ENCODE results near the gene ZNF467.

The ZNF467 gene

GRCh38 chr7:149727053-149727898 lies 46.1 kb downstream of the ZNF467 start:
- Histone ChIP-seq H3K4me2 (ENCODE audit: low read length, poor library complexity, severe bottlenecking) (no peak overlapping the region), H3K27ac (ENCODE audit: low read length, poor library complexity, severe bottlenecking) (no peak overlapping the region), H2BK12ac (ENCODE audit: low read length in 2 of 2) (no peak overlapping the region), H3K79me1 (replicated peaks; ENCODE audit: low read length, poor library complexity, severe bottlenecking) (peaks cover 2% of the 10 kb centered on the region), H3K4me1 (ENCODE audit: control insufficient read depth, insufficient read depth, low read depth, low read length) (peaks cover 21% of the 10 kb centered on the region), H3K9ac (ENCODE audit: low read length) (no peak overlapping the region), H3K9me3 (ENCODE audit: control insufficient read depth, low read length) (no peaks in the 10 kb centered on the region), H2BK5ac (ENCODE audit: low read depth, low read length, poor library complexity, severe bottlenecking) (no peak overlapping the region), H4K8ac (ENCODE audit: low read length) (no peak overlapping the region), H2BK15ac (ENCODE audit: low read depth, poor library complexity, severe bottlenecking) (no peak overlapping the region), H2AFZ (ENCODE audit: low read depth, low read length) (no peak overlapping the region), H3K18ac (ENCODE audit: low read depth in 1 of 2, low read length in 2 of 2) (no peak overlapping the region), H3K14ac (ENCODE audit: low read length in 2 of 2) (no peak overlapping the region), H3K27me3 (ENCODE audit: control insufficient read depth in 1 of 2, insufficient read depth in 1 of 2, low read length in 2 of 2) (no peaks in the 10 kb centered on the region), H3K36me3 (ENCODE audit: control insufficient read depth in 1 of 2, insufficient read depth in 2 of 2, low read depth in 1 of 2, low read length in 2 of 2) (peaks cover 46 to 92% of the 10 kb centered on the region in 2 experiments), H3K4me3 (ENCODE audit: insufficient read depth in 1 of 2, low read depth in 1 of 2, low read length in 2 of 2) (no peak overlapping the region), H2BK120ac (ENCODE audit: low read depth, low read length) (no peak overlapping the region), H2AK5ac (ENCODE audit: low read length, severe bottlenecking) (no peak overlapping the region), H4K91ac (ENCODE audit: low read length) (no peak overlapping the region), H3K4ac (ENCODE audit: low read depth in 1 of 2, low read length in 2 of 2) (no peak overlapping the region), H3K23ac (ENCODE audit: low read length in 2 of 2) (no peak overlapping the region)
- WGBS: 96% methylated on average over 12 of the region's 13 CpGs
- no peak for DNase-seq

GRCh38 chr7:149725916-149726315 lies 47.5 kb downstream of the ZNF467 start:
- Histone ChIP-seq H3K27ac (ENCODE audit: low read length, poor library complexity, severe bottlenecking) (no peak overlapping the region), H3K18ac (ENCODE audit: low read depth in 1 of 2, low read length in 2 of 2) (no peak overlapping the region), H2BK120ac (ENCODE audit: low read depth, low read length) (no peak overlapping the region), H4K91ac (ENCODE audit: low read length) (no peak overlapping the region), H3K36me3 (ENCODE audit: control insufficient read depth in 1 of 2, insufficient read depth in 2 of 2, low read depth in 1 of 2, low read length in 2 of 2) (peaks cover 59 to 92% of the 10 kb centered on the region in 2 experiments), H3K79me1 (replicated peaks; ENCODE audit: low read length, poor library complexity, severe bottlenecking) (peaks cover 4% of the 10 kb centered on the region), H3K4me3 (ENCODE audit: insufficient read depth in 1 of 2, low read depth in 1 of 2, low read length in 2 of 2) (no peak overlapping the region), H2BK12ac (ENCODE audit: low read length in 2 of 2) (no peak overlapping the region), H3K4me1 (ENCODE audit: control insufficient read depth, insufficient read depth, low read depth, low read length) (peaks cover 23% of the 10 kb centered on the region), H2BK5ac (ENCODE audit: low read depth, low read length, poor library complexity, severe bottlenecking) (no peak overlapping the region), H2BK15ac (ENCODE audit: low read depth, poor library complexity, severe bottlenecking) (no peak overlapping the region), H4K8ac (ENCODE audit: low read length) (no peak overlapping the region), H2AK5ac (ENCODE audit: low read length, severe bottlenecking) (no peak overlapping the region), H3K27me3 (ENCODE audit: control insufficient read depth in 1 of 2, insufficient read depth in 1 of 2, low read length in 2 of 2) (no peaks in the 10 kb centered on the region), H3K14ac (ENCODE audit: low read length in 2 of 2) (no peak overlapping the region), H3K4me2 (ENCODE audit: low read length, poor library complexity, severe bottlenecking) (no peak overlapping the region), H3K23ac (ENCODE audit: low read length in 2 of 2) (no peak overlapping the region), H3K4ac (ENCODE audit: low read depth in 1 of 2, low read length in 2 of 2) (no peak overlapping the region), H3K9me3 (ENCODE audit: control insufficient read depth, low read length) (no peaks in the 10 kb centered on the region), H2AFZ (ENCODE audit: low read depth, low read length) (no peak overlapping the region), H3K9ac (ENCODE audit: low read length) (no peak overlapping the region)
- DNase-seq: no peak
- WGBS: 94% methylated on average over 6 of the region's 6 CpGs

- Histone ChIP-seq H3K4ac (ENCODE audit: low read depth in 1 of 2, low read length in 2 of 2) (no peak overlapping the region), H3K4me1 (ENCODE audit: control insufficient read depth, insufficient read depth, low read depth, low read length) (peaks cover 28% of the 10 kb centered on the region), H4K8ac (ENCODE audit: low read length) (no peak overlapping the region), H3K4me3 (ENCODE audit: insufficient read depth in 1 of 2, low read depth in 1 of 2, low read length in 2 of 2) (no peak overlapping the region), H3K36me3 (ENCODE audit: control insufficient read depth in 1 of 2, insufficient read depth in 2 of 2, low read depth in 1 of 2, low read length in 2 of 2) (peaks cover 59 to 90% of the 10 kb centered on the region in 2 experiments), H3K27ac (ENCODE audit: low read length, poor library complexity, severe bottlenecking) (no peak overlapping the region), H3K23ac (ENCODE audit: low read length in 2 of 2) (no peak overlapping the region), H2BK12ac (ENCODE audit: low read length in 2 of 2) (no peak overlapping the region), H3K27me3 (ENCODE audit: control insufficient read depth in 1 of 2, insufficient read depth in 1 of 2, low read length in 2 of 2) (no peaks in the 10 kb centered on the region), H3K9ac (ENCODE audit: low read length) (no peak overlapping the region), H2BK120ac (ENCODE audit: low read depth, low read length) (no peak overlapping the region), H4K91ac (ENCODE audit: low read length) (no peak overlapping the region), H3K18ac (ENCODE audit: low read depth in 1 of 2, low read length in 2 of 2) (no peak overlapping the region), H2AFZ (ENCODE audit: low read depth, low read length) (no peak overlapping the region), H2BK15ac (ENCODE audit: low read depth, poor library complexity, severe bottlenecking) (no peak overlapping the region), H3K4me2 (ENCODE audit: low read length, poor library complexity, severe bottlenecking) (no peak overlapping the region), H2AK5ac (ENCODE audit: low read length, severe bottlenecking) (no peak overlapping the region), H3K79me1 (replicated peaks; ENCODE audit: low read length, poor library complexity, severe bottlenecking) (peaks cover 4% of the 10 kb centered on the region), H2BK5ac (ENCODE audit: low read depth, low read length, poor library complexity, severe bottlenecking) (no peak overlapping the region), H3K9me3 (ENCODE audit: control insufficient read depth, low read length) (no peaks in the 10 kb centered on the region), H3K14ac (ENCODE audit: low read length in 2 of 2) (no peak overlapping the region)
- 96% methylated on average over 9 of the region's 12 CpGs for WGBS
- DNase-seq: no peak
Measured at GRCh38 chr7:149725426-149725821, 48.0 kb downstream of the ZNF467 start.

GRCh38 chr7:149724661-149725425 lies 48.5 kb downstream of the ZNF467 start:
- Histone ChIP-seq H3K4ac (ENCODE audit: low read depth in 1 of 2, low read length in 2 of 2) (no peak overlapping the region), H3K36me3 (ENCODE audit: control insufficient read depth in 1 of 2, insufficient read depth in 2 of 2, low read depth in 1 of 2, low read length in 2 of 2) (peaks cover 59 to 84% of the 10 kb centered on the region in 2 experiments), H2BK12ac (ENCODE audit: low read length in 2 of 2) (no peak overlapping the region), H3K27me3 (ENCODE audit: control insufficient read depth in 1 of 2, insufficient read depth in 1 of 2, low read length in 2 of 2) (no peaks in the 10 kb centered on the region), H2AFZ (ENCODE audit: low read depth, low read length) (no peak overlapping the region), H3K4me3 (ENCODE audit: insufficient read depth in 1 of 2, low read depth in 1 of 2, low read length in 2 of 2) (no peak overlapping the region), H3K27ac (ENCODE audit: low read length, poor library complexity, severe bottlenecking) (no peak overlapping the region), H3K4me1 (ENCODE audit: control insufficient read depth, insufficient read depth, low read depth, low read length) (peaks cover 34% of the 10 kb centered on the region), H3K18ac (ENCODE audit: low read depth in 1 of 2, low read length in 2 of 2) (no peak overlapping the region), H3K23ac (ENCODE audit: low read length in 2 of 2) (no peak overlapping the region), H2BK120ac (ENCODE audit: low read depth, low read length) (no peak overlapping the region), H3K9ac (ENCODE audit: low read length) (no peak overlapping the region), H3K9me3 (ENCODE audit: control insufficient read depth, low read length) (no peaks in the 10 kb centered on the region), H3K4me2 (ENCODE audit: low read length, poor library complexity, severe bottlenecking) (no peak overlapping the region), H2AK5ac (ENCODE audit: low read length, severe bottlenecking) (no peak overlapping the region), H4K8ac (ENCODE audit: low read length) (no peak overlapping the region), H2BK15ac (ENCODE audit: low read depth, poor library complexity, severe bottlenecking) (no peak overlapping the region), H3K14ac (ENCODE audit: low read length in 2 of 2) (no peak overlapping the region), H3K79me1 (replicated peaks; ENCODE audit: low read length, poor library complexity, severe bottlenecking) (peaks cover 6% of the 10 kb centered on the region), H4K91ac (ENCODE audit: low read length) (no peak overlapping the region), H2BK5ac (ENCODE audit: low read depth, low read length, poor library complexity, severe bottlenecking) (no peak overlapping the region)
- WGBS: 96% methylated on average over 12 of the region's 12 CpGs
- no peak for DNase-seq
